Putamen (tissue), 1 donor: ENCODE results near the gene ADH1A.
"Not testable (repeated sequence)": the region's sequence is repeated elsewhere in the genome, so short reads cannot be mapped to it uniquely, and the experiment has no call there.

ENCODE experiments used
- DNase-seq: peaks from one replicate; pipeline ENCODE4 v3.0.0-alpha.2; 2016; ENCODE audit warnings: low spot score

Gene ADH1A

GRCh38 chr4:99281261-99281660 lies 9.5 kb downstream of the ADH1A start:
- DNase-seq, result no peak

- no peak for DNase-seq
Measured at GRCh38 chr4:99276417-99276816, 14.4 kb downstream of the ADH1A start.

GRCh38 chr4:99275885-99276284 lies 14.9 kb downstream of the ADH1A start:
- DNase-seq, result no peak

GRCh38 chr4:99275050-99275449 lies 15.7 kb downstream of the ADH1A start:
- DNase-seq, result no peak

- no peak for DNase-seq
Measured at GRCh38 chr4:99273704-99274103, 17.1 kb downstream of the ADH1A start.

GRCh38 chr4:99264927-99265326 lies 25.9 kb downstream of the ADH1A start:
- DNase-seq, result no peak

GRCh38 chr4:99252746-99253145 lies 38.0 kb downstream of the ADH1A start:
- no peak for DNase-seq

GRCh38 chr4:99248714-99249113 lies 42.1 kb downstream of the ADH1A start:
- no peak for DNase-seq

- DNase-seq, result no peak
Measured at GRCh38 chr4:99235955-99236354, 54.8 kb downstream of the ADH1A start.

GRCh38 chr4:99234331-99235010 lies 56.3 kb downstream of the ADH1A start:
- DNase-seq, result no peak

GRCh38 chr4:99233397-99233796 lies 57.4 kb downstream of the ADH1A start:
- DNase-seq, result not testable (repeated sequence)

GRCh38 chr4:99228706-99229105 lies 62.1 kb downstream of the ADH1A start:
- DNase-seq, result not testable (repeated sequence)

- DNase-seq, result not testable (repeated sequence)
Measured at GRCh38 chr4:99227646-99228045, 63.1 kb downstream of the ADH1A start.
